Nephron progenitor cell (in vitro differentiated cells): ENCODE results near the gene FARP1.

ENCODE experiments used
- DNase-seq: peaks from one replicate; pipeline ENCODE4 v3.0.0; 2021
- H3K27ac Mint-ChIP-seq: 2 replicates; pipeline ENCODE4 v1.8.0; 2021; ENCODE audit warnings: mild to moderate bottlenecking, moderate library complexity, mixed read lengths
- H3K27me3 Mint-ChIP-seq: 2 replicates; pipeline ENCODE4 v1.8.0; 2021; ENCODE audit warnings: mild to moderate bottlenecking, low read depth, mixed read lengths; ENCODE audit not compliant: poor library complexity
- H3K36me3 Mint-ChIP-seq: 2 replicates; pipeline ENCODE4 v1.8.0; 2021; ENCODE audit warnings: low read depth, mixed read lengths
- H3K4me1 Mint-ChIP-seq: 2 replicates; pipeline ENCODE4 v1.8.0; 2021; ENCODE audit warnings: mixed read lengths
- H3K4me3 Mint-ChIP-seq: 2 replicates; pipeline ENCODE4 v1.8.0; 2021; ENCODE audit warnings: mild to moderate bottlenecking, moderate library complexity, mixed read lengths
- H3K9me3 Mint-ChIP-seq: 2 replicates; pipeline ENCODE4 v1.8.0; 2021; ENCODE audit warnings: mild to moderate bottlenecking, moderate library complexity, mixed read lengths
- TF ChIP-seq, protein P1 (sequence below): fragments of 200-600 bp; sonication (generic); IDR thresholded peaks from 2 replicates; pipeline ENCODE4 v1.5.0; 2021; ENCODE audit warnings: antibody characterized with exemption

FARP1 gene

DNA sequence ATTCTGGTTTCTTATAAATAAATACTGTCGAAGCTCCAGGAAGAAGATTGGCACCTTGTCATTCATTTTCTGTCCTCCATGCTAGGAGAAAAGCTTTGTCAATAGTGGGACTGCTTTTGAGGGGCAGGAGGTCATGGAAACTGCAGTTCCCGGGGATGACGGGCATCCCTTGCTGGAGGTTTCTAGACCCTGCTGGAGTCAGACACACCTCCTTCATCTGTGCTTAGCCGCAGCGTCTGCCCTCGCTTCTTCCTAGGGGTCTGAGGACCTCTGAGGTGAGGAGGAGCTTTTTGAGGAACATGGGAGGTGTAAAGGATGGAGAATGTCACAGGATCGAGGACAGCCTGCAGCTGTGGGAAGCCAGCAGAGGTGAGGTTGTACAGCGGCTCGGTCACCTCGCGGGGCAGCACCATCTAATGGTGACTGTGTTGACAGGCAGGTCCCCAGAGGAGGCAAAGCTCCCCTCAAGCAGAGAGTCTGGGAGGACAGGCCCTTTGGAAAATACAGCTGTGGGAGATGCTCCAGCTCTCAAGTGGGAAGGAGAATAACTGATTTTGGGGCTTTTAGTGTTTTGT lies 206.9 kb downstream of the FARP1 start:
- Mint-ChIP-seq H3K27me3 (peaks cover 4% of the 10 kb centered on the region), H3K4me3 (no peak overlapping the region), H3K36me3 (peaks cover 48% of the 10 kb centered on the region), H3K9me3 (no peaks in the 10 kb centered on the region), H3K4me1 (peaks cover 45% of the 10 kb centered on the region), H3K27ac (peak overlapping the region; percentile 77)
- TF ChIP-seq, protein P1, sequence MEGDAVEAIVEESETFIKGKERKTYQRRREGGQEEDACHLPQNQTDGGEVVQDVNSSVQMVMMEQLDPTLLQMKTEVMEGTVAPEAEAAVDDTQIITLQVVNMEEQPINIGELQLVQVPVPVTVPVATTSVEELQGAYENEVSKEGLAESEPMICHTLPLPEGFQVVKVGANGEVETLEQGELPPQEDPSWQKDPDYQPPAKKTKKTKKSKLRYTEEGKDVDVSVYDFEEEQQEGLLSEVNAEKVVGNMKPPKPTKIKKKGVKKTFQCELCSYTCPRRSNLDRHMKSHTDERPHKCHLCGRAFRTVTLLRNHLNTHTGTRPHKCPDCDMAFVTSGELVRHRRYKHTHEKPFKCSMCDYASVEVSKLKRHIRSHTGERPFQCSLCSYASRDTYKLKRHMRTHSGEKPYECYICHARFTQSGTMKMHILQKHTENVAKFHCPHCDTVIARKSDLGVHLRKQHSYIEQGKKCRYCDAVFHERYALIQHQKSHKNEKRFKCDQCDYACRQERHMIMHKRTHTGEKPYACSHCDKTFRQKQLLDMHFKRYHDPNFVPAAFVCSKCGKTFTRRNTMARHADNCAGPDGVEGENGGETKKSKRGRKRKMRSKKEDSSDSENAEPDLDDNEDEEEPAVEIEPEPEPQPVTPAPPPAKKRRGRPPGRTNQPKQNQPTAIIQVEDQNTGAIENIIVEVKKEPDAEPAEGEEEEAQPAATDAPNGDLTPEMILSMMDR = no peak
- DNase-seq = peak; percentile 37

DNA sequence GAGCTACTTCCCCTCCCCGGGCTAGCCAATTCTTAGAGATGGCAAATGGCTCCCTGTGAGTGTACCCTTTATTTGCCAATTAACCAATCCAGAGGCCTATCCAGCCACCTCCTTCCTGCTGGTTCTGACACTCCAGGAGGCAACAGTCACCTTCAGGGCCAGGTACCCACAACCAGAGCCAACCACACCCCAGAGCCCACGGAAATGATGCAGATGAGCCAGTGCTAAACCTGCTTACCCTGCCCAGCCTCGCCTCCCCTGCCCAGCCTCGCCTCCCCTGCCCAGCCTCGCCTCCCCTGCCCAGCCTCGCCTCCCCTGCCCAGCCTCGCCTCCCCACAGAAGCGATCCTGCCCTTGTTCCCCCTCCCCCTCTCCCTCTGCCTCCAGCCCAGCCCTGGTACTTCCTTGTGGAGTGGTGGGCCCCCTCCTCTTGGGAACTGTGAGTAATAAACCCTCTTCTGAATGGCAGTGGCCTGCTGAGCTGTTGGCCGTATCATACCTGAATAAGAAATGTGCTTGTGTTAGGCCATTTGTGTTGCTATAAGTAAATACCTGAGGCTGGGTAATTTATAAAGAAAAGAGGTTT lies 207.9 kb downstream of the FARP1 start:
- peaks cover 4% of the 10 kb centered on the region for H3K27me3 Mint-ChIP-seq
- H3K27ac Mint-ChIP-seq = peak overlapping the region; percentile 89
- DNase-seq = no peak

DNA sequence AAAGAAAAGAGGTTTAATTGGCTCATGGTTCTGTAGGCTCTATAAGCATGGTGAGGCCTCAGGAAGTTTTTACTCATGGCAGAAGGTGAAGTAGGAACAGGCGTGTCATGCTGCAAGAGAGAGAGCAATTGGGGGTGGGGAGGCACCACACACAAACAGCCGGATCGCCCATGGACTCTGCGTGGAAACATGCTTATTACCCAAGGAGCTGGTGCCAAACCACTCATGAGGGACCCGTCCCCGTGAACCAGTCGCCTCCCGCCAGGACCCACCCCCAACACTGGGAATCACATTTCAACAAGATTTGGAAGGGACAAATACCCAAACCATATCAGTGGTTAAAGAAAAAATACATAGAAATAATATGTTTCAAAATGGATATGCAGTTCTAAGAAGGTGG lies 208.7 kb downstream of the FARP1 start:
- TF ChIP-seq, protein P1 = no peak
- DNase-seq = no peak
- Mint-ChIP-seq H3K27ac (peak overlapping the region; percentile 86), H3K27me3 (peaks cover 4% of the 10 kb centered on the region), H3K4me3 (no peak overlapping the region), H3K36me3 (peaks cover 35% of the 10 kb centered on the region), H3K4me1 (peaks cover 40% of the 10 kb centered on the region), H3K9me3 (no peaks in the 10 kb centered on the region)

More for the DNA sequence above, 207.9 kb downstream of the FARP1 start:
- Mint-ChIP-seq H3K36me3 (peaks cover 38% of the 10 kb centered on the region), H3K4me1 (peaks cover 41% of the 10 kb centered on the region), H3K9me3 (no peaks in the 10 kb centered on the region), H3K4me3 (no peak overlapping the region)
- TF ChIP-seq, protein P1 = no peak

DNA sequence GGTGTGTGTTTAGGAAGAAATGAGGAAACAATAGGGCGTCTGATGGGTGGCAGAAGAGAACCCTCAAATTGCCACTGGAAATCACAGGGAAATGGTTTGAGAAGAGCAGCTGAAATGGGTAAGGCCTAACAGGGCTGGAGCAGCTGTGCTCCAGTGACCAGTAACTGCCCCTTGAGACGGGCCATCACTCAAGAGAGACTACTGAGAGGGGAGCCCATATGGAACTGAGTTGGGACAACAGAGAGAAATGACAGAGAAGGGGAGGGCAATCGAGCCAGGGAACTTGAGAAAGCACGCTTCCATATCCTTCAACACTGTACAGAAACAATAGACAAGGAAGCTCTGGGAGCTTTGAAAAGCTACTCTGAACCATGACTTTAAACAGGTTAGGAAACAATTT lies 209.3 kb downstream of the FARP1 start:
- H3K27ac Mint-ChIP-seq = peak overlapping the region; percentile 98
- H3K9me3 Mint-ChIP-seq = peaks cover 6% of the 10 kb centered on the region
- no peak overlapping the region for H3K4me3 Mint-ChIP-seq
- peak; percentile 16 for DNase-seq
- H3K27me3 Mint-ChIP-seq = peaks cover 4% of the 10 kb centered on the region
- peaks cover 37% of the 10 kb centered on the region for H3K4me1 Mint-ChIP-seq
- peaks cover 35% of the 10 kb centered on the region for H3K36me3 Mint-ChIP-seq
- TF ChIP-seq, protein P1 = no peak

DNA sequence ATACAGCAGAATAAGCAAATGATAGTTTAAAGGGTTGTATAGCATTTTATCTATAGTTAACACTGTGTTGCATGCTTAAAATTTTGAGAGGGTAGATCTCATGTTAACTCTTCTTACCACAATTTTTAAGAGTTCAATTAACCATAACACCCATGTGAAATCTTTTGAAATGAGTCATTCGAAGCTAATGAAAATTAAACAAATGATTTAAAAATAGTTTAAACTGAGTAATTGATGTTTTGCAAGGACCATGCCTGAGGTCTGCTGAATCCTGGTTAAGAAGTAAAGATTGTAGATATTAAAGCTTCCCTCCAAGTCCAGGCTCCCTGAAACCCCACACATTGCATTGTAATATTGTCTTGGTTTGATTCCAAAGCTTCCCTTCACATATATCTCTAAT lies 210.9 kb downstream of the FARP1 start:
- Mint-ChIP-seq H3K4me3 (no peak overlapping the region), H3K36me3 (peaks cover 33% of the 10 kb centered on the region), H3K27ac (no peak overlapping the region), H3K27me3 (no peaks in the 10 kb centered on the region), H3K4me1 (peaks cover 43% of the 10 kb centered on the region), H3K9me3 (peaks cover 16% of the 10 kb centered on the region)
- no peak for DNase-seq
- TF ChIP-seq, protein P1 = no peak

DNA sequence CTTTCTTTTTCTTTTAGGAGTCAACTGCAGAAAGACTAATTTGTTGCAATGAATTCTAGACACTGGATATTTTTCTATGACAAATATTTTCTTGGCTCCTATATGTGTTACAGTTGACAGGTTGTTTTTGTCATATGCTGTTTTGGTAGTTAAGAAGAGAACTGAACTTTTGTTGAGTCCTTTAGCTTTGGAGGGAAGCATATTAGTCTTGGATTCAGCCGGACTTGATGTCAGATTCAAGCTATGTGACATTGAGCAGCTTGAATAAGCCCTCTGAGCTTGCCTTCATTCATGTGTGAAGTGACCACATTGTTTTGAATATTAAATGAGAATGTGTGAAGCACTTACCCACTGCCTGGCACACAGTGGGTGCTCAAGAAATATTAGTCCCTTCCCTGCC lies 216.0 kb downstream of the FARP1 start:
- TF ChIP-seq, protein P1 = no peak
- H3K9me3 Mint-ChIP-seq = peaks cover 16% of the 10 kb centered on the region
- no peak for DNase-seq
- no peak overlapping the region for H3K4me3 Mint-ChIP-seq
- peaks cover 33% of the 10 kb centered on the region for H3K36me3 Mint-ChIP-seq
- peak overlapping the region; percentile 19 for H3K27ac Mint-ChIP-seq
- peaks cover 51% of the 10 kb centered on the region for H3K4me1 Mint-ChIP-seq
- no peaks in the 10 kb centered on the region for H3K27me3 Mint-ChIP-seq
